Stimulated activated effector memory CD8-positive, alpha-beta T cell treated with anti-CD3 and anti-CD28 coated beads, Interleukin-12 subunit alpha, Interleukin-12 subunit beta, amount 100 ng/mL, for 72 hours (primary cell): Measurements from ENCODE around the gene AUTS2.

Experiments used
- ATAC-seq: fragments of 150-1000 bp; cut with Tn5 transposase; 2 replicates; pipeline ENCODE4 v1.10.0; 2021
- DNase-seq, 2 donors: peaks; one replicate each; pipeline ENCODE4 v3.0.0; 2021 to 2022; ENCODE audit warnings: low spot score in 2 of 2
- H3K27ac Mint-ChIP-seq: one replicate; pipeline ENCODE4 v1.8.0; 2022; ENCODE audit warnings: mild to moderate bottlenecking, mixed read lengths
- H3K36me3 Mint-ChIP-seq: one replicate; pipeline ENCODE4 v1.8.0; 2022; ENCODE audit warnings: mild to moderate bottlenecking, mixed read lengths
- H3K4me1 Mint-ChIP-seq: one replicate; pipeline ENCODE4 v1.8.0; 2022; ENCODE audit warnings: mixed read lengths
- H3K4me3 Mint-ChIP-seq: one replicate; pipeline ENCODE4 v1.8.0; 2022; ENCODE audit warnings: mild to moderate bottlenecking, mixed read lengths
- H3K9me3 Mint-ChIP-seq: one replicate; pipeline ENCODE4 v1.8.0; 2022; ENCODE audit warnings: mixed read lengths

AUTS2 gene

GRCh38 chr7:69609541-69610373, 11.5 kb downstream of the AUTS2 start:
- no peak overlapping the region for H3K27ac Mint-ChIP-seq
- DNase-seq (no peak), ATAC-seq (no peak)
- no peaks in the 10 kb centered on the region for H3K4me1 Mint-ChIP-seq
- no peaks in the 10 kb centered on the region for H3K9me3 Mint-ChIP-seq
- no peaks in the 10 kb centered on the region for H3K36me3 Mint-ChIP-seq
- no peak overlapping the region for H3K4me3 Mint-ChIP-seq

- Mint-ChIP-seq H3K27ac (no peak overlapping the region), H3K9me3 (no peaks in the 10 kb centered on the region), H3K36me3 (no peaks in the 10 kb centered on the region), H3K4me1 (no peaks in the 10 kb centered on the region), H3K4me3 (no peak overlapping the region)
- ATAC-seq (no peak), DNase-seq (no peak)
Measured at GRCh38 chr7:69610374-69611084, 12.3 kb downstream of the AUTS2 start.

DNA sequence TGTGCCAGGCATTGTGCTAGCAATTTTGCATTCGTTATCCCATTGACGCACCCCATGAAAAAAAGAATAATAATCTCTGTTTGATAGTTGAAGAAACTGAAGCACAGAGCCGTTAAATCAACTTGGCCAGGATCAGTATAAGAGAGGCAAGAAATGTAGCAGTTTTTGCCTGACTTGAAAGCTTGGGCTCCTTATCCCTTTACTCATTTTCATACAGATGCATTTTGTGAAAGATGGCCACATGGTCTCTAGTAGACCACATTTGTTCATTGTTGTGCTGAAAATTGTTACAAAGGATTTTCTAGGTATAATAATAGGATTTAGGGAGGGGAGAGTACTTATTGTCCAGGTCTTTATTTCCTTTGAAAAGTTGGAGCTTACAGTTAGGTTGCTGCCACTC, 14.7 kb downstream of the AUTS2 start:
- no peaks in the 10 kb centered on the region for H3K4me1 Mint-ChIP-seq
- no peaks in the 10 kb centered on the region for H3K9me3 Mint-ChIP-seq
- DNase-seq (no peak), ATAC-seq (no peak)
- no peak overlapping the region for H3K4me3 Mint-ChIP-seq
- H3K27ac Mint-ChIP-seq, result no peak overlapping the region
- H3K36me3 Mint-ChIP-seq, result no peaks in the 10 kb centered on the region

GRCh38 chr7:69613846-69614245, 15.6 kb downstream of the AUTS2 start:
- Mint-ChIP-seq H3K27ac (no peak overlapping the region), H3K4me3 (no peak overlapping the region), H3K36me3 (no peaks in the 10 kb centered on the region), H3K9me3 (no peaks in the 10 kb centered on the region), H3K4me1 (no peaks in the 10 kb centered on the region)
- no peak for DNase-seq
- no peak for ATAC-seq

DNA sequence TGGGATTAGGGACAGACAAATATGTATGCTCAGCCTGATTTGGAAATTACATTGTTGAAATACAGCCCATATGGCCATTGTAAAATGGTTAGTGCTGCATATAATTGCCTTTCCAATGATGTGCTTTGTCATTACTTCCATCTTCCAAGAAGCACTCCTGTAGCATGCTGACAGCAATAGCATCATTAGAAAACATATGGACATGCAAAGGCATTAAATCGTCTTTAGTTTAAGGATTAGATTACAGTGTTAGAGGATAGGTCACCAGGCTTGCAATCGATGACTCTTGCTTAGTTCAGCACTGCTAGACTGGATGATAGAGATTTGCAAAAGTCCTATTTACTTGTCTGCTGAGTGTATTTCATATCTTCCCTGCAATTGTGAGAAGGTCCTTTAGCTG, 17.4 kb downstream of the AUTS2 start:
- Mint-ChIP-seq H3K4me3 (no peak overlapping the region), H3K36me3 (no peaks in the 10 kb centered on the region), H3K4me1 (peaks cover 9% of the 10 kb centered on the region), H3K9me3 (no peaks in the 10 kb centered on the region), H3K27ac (no peak overlapping the region)
- ATAC-seq (no peak), DNase-seq (no peak)

DNA sequence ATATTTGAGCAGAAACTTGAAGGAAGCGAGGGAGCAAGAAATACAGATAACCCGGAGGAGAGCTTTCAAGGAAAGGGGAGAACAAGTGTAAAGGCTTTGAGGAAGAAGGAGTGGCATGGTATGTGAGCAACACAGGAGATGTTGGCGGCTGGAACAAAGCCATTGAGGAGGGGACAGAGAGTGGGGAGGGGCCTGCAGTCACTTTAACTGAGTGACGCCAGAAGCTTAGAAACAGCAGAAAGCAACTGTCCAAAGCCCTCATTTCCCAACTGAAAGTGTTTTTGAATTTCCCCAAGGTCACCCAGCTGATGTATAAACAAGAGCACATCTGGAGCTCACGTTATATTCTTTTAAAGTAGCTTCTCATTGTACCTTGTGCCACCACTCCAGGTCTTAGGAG, 19.1 kb downstream of the AUTS2 start:
- DNase-seq (no peak), ATAC-seq (no peak)
- no peak overlapping the region for H3K4me3 Mint-ChIP-seq
- H3K9me3 Mint-ChIP-seq, result no peaks in the 10 kb centered on the region
- no peaks in the 10 kb centered on the region for H3K36me3 Mint-ChIP-seq
- H3K27ac Mint-ChIP-seq, result no peak overlapping the region
- peaks cover 9% of the 10 kb centered on the region for H3K4me1 Mint-ChIP-seq

DNA sequence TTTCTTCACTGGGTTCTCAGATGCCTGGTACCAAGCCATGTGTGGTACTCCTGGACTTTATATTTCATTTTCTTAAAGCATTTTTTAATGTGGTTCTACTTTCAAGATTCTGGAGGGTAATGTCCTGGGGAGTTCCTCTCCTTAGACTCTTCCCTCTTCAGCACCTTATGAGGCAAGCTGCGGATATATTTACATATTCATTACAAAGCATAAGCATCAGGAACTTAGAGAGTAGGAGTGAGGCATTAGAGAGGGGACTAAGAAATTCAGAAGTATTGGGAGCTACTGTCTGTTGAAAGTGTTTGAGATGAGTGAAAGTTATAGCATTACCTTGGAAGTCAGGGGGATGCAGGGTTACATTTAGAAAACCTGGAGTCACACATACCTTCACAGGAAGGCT, 20.8 kb downstream of the AUTS2 start:
- Mint-ChIP-seq H3K36me3 (no peaks in the 10 kb centered on the region), H3K4me3 (no peak overlapping the region), H3K4me1 (peaks cover 9% of the 10 kb centered on the region), H3K9me3 (no peaks in the 10 kb centered on the region), H3K27ac (no peak overlapping the region)
- DNase-seq, result no peak
- no peak for ATAC-seq

- H3K27ac Mint-ChIP-seq, result no peak overlapping the region
- peaks cover 9% of the 10 kb centered on the region for H3K4me1 Mint-ChIP-seq
- H3K4me3 Mint-ChIP-seq, result no peak overlapping the region
- no peaks in the 10 kb centered on the region for H3K9me3 Mint-ChIP-seq
- DNase-seq, result no peak
- no peak for ATAC-seq
- no peaks in the 10 kb centered on the region for H3K36me3 Mint-ChIP-seq
Measured at GRCh38 chr7:69619635-69620034, 21.4 kb downstream of the AUTS2 start.

DNA sequence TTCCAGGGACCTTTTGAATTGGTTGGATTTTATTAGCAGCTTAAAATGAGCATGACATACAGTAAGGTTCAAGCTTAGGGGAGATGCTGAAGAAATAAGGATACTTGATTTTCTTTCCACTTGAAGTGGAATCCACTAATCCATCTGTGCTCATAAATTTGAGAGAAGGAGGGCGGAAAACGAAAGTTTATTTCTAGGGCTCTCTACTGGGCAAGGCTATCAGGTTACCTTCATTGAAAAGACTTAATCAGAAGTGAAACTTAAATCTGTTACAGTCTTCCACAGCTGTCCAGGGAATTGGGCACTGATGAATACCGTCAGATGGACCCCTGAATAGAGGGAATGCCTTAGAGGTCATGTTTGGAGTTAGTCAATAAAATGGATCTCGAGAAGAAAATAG, 21.8 kb downstream of the AUTS2 start:
- Mint-ChIP-seq H3K9me3 (no peaks in the 10 kb centered on the region), H3K4me3 (no peak overlapping the region), H3K4me1 (peaks cover 9% of the 10 kb centered on the region), H3K36me3 (no peaks in the 10 kb centered on the region), H3K27ac (no peak overlapping the region)
- DNase-seq, result no peak
- ATAC-seq, result no peak

DNA sequence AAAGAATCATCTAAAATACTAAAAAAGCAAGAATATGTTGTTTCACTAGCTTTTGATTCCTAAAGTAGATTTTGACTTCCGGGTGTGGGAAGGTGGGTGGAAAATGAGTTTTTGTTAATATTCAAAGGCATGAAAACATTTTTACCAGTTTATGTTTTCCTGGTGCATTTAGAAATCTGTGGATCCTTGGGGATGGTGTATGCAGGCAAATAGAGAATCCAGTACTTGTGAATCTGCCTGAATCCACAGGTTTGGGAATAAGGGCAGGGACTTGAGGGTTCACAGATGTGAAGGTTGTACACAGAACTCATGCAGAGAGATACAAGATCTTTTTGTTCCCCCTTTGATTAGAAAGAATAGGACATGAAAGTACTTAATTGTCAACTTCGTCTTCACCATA, 22.4 kb downstream of the AUTS2 start:
- H3K4me1 Mint-ChIP-seq, result peaks cover 9% of the 10 kb centered on the region

DNA sequence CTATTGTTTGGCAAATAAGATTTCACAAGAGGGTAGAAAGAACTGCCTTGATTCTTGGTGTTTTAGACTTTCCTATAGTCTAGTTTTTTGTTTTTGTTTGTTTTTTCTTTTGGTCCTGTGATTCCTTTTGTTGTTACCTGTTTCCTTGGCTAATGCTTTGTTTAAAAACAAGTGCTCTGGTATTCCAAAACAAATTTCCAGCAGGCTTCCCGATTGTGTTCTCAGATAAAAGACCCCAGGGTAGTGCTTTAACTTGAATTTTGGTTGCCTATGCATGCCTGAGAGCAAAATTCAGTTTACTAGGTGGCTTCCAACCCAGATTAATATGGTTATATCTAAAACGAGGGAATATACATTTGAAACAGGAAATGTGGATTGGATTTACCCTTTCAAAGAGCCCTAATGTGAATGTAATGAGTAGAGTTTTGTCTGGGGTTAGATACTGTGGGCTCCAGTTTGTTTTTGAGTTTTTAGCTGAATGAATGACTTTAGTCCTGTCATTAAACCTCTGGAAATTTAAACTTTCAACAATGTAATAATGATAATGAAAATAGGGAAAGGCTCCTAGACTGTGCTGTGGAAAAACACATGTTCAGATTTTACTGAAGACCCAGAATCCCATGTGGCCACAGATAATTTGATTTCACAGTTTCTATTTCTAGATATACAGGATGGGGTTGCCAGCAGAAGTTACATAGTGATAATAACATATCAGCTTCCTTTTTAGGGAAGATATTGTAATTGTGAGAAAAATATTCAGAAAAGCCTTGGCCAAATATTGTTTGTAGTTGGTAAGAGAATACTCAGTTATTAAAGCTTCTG, 23.9 kb downstream of the AUTS2 start:
- ATAC-seq, result no peak
- Mint-ChIP-seq H3K4me1 (peaks cover 9% of the 10 kb centered on the region), H3K4me3 (no peak overlapping the region), H3K36me3 (no peaks in the 10 kb centered on the region), H3K9me3 (no peaks in the 10 kb centered on the region), H3K27ac (no peak overlapping the region)
- no peak for DNase-seq

More for the DNA sequence above, 22.4 kb downstream of the AUTS2 start:
- Mint-ChIP-seq H3K27ac (no peak overlapping the region), H3K9me3 (no peaks in the 10 kb centered on the region), H3K4me3 (no peak overlapping the region), H3K36me3 (no peaks in the 10 kb centered on the region)
- DNase-seq, result no peak
- no peak for ATAC-seq

- Mint-ChIP-seq H3K4me3 (no peak overlapping the region), H3K36me3 (no peaks in the 10 kb centered on the region), H3K4me1 (peaks cover 9% of the 10 kb centered on the region), H3K27ac (no peak overlapping the region), H3K9me3 (no peaks in the 10 kb centered on the region)
- ATAC-seq (peak; percentile 64), DNase-seq (no peak)
Measured at GRCh38 chr7:69622960-69623359, 24.7 kb downstream of the AUTS2 start.

GRCh38 chr7:69624435-69625230, 26.4 kb downstream of the AUTS2 start:
- no peak overlapping the region for H3K27ac Mint-ChIP-seq
- ATAC-seq (no peak), DNase-seq (no peak)
- no peaks in the 10 kb centered on the region for H3K9me3 Mint-ChIP-seq
- no peak overlapping the region for H3K4me3 Mint-ChIP-seq
- no peaks in the 10 kb centered on the region for H3K36me3 Mint-ChIP-seq
- peaks cover 10% of the 10 kb centered on the region for H3K4me1 Mint-ChIP-seq

DNA sequence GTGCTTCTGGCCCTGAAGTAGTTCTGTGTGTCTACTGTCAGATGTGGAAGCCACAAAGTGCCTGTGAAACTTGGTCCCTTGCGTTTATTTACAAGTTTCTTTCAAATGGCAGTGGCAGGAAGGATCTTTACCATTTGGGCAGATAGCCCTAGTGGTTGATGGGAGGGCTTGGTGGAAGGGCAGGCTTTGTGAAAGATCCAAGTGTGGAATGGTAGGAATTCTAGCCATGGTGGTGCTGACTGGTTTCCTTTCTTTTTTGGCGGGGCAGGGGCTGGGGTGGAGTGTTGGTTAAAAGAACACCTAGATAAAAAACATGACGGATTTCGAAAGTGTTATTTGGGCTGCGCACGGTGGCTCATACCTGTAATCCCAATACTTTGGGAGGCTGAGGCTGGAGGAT, 27.0 kb downstream of the AUTS2 start:
- DNase-seq (no peak), ATAC-seq (no peak)
- Mint-ChIP-seq H3K4me3 (no peak overlapping the region), H3K36me3 (no peaks in the 10 kb centered on the region), H3K9me3 (no peaks in the 10 kb centered on the region), H3K4me1 (peaks cover 6% of the 10 kb centered on the region), H3K27ac (no peak overlapping the region)

DNA sequence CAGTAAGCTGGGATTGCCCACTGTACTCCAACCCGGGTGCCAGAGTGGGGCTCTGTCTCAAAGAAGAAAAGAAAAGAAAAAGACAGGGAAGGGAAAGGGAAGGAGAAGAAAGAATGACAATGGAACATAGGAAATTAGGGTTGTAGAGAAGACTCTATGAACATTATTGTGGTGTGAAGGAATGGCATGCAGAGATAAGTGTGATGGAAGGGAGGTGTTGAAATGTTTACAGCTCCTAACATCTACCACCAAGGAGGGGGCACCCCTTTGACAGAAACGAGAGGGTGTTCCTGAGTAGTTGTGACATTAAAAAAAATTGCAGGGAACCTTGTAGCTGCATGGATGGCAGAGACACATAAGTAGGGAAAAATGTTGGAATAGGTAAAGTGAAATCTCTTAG, 27.5 kb downstream of the AUTS2 start:
- DNase-seq, result no peak
- Mint-ChIP-seq H3K27ac (no peak overlapping the region), H3K9me3 (no peaks in the 10 kb centered on the region), H3K36me3 (no peaks in the 10 kb centered on the region), H3K4me3 (no peak overlapping the region), H3K4me1 (peaks cover 10% of the 10 kb centered on the region)
- ATAC-seq, result no peak
